ENCODE data around the gene CDK17. TPM values are rescaled to one million over a fixed set of nuclear protein-coding genes. Genes with fewer than 3 reads are reported as not detected.
A peak's percentile ranks its signal among the peaks of the same experiment; 100 is the strongest.
"Not testable (repeated sequence)": the region's sequence is repeated elsewhere in the genome, so short reads cannot be mapped to it uniquely, and the experiment has no call there.

The CDK17 gene
- total RNA-seq, 1 donor from 2014 or later: 47.1 TPM

DNA sequence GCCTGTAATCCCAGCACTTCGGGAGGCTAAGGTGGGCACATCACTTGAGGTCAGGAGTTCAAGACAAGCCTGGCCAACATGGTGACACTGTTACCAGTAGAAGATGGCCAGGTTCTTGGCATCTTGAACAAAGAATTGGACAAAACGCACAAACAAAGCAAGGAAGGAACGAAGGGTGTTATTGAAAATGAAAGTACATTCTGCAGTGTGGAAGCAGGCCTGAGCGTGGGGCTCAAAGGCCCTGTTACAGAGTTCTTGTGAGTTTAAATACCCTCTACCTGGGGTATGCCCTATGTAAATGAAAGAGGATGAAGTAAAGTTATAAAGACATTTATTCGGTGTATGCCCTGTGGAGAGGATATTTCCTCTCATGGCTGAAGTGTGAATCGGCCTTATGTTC lies 20.8 kb upstream of the CDK17 start:
- peaks cover 10% of the 10 kb centered on the region for H3K4me1 ChIP-seq
- H3K27ac ChIP-seq: no peak overlapping the region
- intact Hi-C loops (cut with DNase I): no loop called here
- H3K9me3 ChIP-seq: no peaks in the 10 kb centered on the region
- no peaks in the 10 kb centered on the region for H3K27me3 ChIP-seq
- DNase-seq (no peak), ATAC-seq (no peak)
- TF ChIP-seq, protein P1, sequence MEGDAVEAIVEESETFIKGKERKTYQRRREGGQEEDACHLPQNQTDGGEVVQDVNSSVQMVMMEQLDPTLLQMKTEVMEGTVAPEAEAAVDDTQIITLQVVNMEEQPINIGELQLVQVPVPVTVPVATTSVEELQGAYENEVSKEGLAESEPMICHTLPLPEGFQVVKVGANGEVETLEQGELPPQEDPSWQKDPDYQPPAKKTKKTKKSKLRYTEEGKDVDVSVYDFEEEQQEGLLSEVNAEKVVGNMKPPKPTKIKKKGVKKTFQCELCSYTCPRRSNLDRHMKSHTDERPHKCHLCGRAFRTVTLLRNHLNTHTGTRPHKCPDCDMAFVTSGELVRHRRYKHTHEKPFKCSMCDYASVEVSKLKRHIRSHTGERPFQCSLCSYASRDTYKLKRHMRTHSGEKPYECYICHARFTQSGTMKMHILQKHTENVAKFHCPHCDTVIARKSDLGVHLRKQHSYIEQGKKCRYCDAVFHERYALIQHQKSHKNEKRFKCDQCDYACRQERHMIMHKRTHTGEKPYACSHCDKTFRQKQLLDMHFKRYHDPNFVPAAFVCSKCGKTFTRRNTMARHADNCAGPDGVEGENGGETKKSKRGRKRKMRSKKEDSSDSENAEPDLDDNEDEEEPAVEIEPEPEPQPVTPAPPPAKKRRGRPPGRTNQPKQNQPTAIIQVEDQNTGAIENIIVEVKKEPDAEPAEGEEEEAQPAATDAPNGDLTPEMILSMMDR (IDR thresholded peaks at IDR 0.05): no peak
- H3K36me3 ChIP-seq: no peaks in the 10 kb centered on the region
- H3K4me3 ChIP-seq: peak overlapping the region; percentile 25

DNA sequence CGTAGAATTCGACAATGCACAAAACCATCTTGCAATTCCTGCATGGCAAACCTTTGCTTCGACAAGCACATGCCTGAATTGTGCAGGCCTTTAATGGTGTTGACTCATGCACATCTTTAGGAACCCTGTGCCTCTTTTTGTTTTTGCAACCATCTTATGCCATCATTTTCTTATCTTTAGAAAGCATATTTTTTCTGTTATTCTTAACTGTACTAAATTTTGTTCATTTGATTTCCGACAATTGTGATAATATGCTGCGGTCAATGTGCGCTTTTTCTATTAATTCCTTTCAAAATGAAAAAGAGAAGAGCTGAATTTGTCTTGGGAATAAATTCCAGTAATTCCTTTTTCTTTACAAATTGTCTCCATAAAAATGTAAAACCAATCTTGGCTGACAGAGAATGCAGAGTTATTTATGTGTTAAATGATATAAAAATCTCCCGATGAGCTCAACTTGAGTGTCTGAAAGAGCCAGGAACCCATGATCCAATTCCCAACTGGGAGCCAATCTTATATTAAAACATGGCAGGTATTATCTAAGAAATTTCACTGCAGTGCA lies 20.1 kb upstream of the CDK17 start:
- Histone ChIP-seq H3K27me3 (no peaks in the 10 kb centered on the region), H3K36me3 (no peaks in the 10 kb centered on the region), H3K4me1 (peaks cover 10% of the 10 kb centered on the region), H3K4me3 (no peak overlapping the region), H3K9me3 (no peaks in the 10 kb centered on the region), H3K27ac (no peak overlapping the region)
- TF ChIP-seq, protein P1 (IDR thresholded peaks at IDR 0.05): no peak
- intact Hi-C loops (cut with DNase I): no loop called here
- no peak for ATAC-seq
- DNase-seq: no peak

DNA sequence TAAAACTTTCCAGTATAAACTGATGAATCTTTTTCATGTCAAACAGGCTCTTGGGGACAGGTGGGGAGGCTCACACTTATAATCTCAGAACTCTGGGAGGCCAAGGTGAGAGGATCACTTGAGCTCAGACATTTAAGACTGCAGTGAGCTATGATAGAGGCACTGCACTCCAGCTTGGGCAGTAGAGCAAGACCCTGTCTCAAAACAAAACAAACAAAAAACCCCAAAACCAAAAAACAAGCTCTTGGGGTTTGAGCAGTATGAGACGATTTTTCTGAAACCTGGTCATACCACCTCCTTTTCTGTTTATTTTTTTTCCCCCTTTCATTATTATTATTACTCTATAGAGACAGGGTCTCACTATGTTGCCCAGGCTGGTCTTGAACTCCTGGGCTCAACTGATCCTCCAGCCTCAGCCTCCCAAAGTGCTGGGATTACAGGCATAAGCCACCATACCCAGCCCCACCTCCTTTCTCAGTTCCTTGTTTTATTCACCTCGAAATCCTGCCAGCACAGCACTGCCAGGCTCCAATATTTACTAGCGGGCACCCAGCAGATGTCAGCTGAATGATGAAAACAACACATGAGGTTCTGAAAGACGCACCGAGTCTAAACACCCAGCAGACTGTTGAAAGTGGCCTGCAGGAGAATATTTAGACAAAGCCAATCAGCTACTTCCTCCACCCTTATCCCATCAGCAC lies 19.5 kb upstream of the CDK17 start:
- Histone ChIP-seq H3K27me3 (no peaks in the 10 kb centered on the region), H3K36me3 (no peaks in the 10 kb centered on the region), H3K4me1 (peaks cover 10% of the 10 kb centered on the region), H3K27ac (no peak overlapping the region), H3K4me3 (no peak overlapping the region), H3K9me3 (no peaks in the 10 kb centered on the region)
- TF ChIP-seq, protein P1 (IDR thresholded peaks at IDR 0.05): no peak
- ATAC-seq: peak; percentile 44
- intact Hi-C loops (cut with DNase I): no loop called here
- DNase-seq: no peak

DNA sequence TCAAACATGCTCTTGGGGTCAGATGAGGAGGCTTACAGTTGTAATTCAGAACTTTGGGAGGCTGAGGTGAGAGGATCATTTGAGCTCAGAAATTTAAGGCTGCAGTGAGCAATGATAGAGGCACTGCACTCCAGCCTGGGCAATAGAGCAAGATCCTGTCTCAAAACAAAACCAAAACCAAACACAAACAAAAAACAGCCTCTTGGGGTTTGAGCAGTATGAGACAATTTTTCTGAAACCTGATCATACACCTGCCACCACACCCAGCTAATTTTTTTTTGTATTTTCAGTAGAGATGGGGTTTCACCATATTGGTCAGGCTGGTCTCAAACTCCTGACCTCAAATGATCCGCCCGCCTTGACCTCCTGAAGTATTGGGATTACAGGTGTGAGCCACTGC lies 17.4 kb upstream of the CDK17 start:
- ATAC-seq; H3K4me3 ChIP-seq; intact Hi-C loops (cut with DNase I): not testable (repeated sequence)

DNA sequence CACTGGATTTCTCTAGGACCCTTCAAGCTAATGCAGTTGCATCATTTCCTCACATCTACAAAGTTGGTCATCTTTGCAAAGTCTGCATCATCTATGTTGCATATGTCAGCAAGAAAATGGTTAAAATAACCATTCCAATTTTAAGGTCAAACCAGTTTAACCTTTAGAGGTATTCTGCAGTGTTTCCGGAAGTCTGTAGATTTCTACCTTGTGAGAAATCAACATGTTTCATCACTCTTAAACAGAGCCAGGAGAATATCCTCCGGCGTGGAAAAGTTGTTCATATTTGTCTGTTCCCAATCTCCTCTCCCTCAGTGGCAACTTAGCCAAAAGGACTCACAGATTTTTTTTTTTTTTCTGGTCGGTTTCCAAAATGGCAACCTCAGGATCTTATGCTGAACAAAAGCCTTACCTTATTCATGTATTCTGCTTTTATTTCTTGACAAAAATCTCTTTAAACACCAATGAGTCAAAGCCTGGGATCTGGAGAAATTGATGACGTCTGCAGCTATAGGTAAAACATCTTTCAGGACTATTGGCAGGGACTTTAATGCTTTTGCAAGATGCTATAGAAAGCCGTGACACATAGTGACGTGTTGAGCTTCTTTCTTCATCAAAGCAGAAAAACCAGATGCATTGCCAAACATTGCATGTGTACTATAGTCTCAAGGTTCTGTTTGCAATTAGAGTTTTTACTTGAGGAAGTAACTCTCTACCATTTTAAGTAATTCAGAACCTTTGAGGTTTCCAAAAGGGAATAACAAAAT lies 16.0 kb upstream of the CDK17 start:
- DNase-seq: no peak
- Histone ChIP-seq H3K4me1 (peaks cover 8% of the 10 kb centered on the region), H3K36me3 (no peaks in the 10 kb centered on the region), H3K27me3 (no peaks in the 10 kb centered on the region), H3K4me3 (no peak overlapping the region), H3K9me3 (no peaks in the 10 kb centered on the region), H3K27ac (no peak overlapping the region)
- ATAC-seq: peak; percentile 33
- TF ChIP-seq, protein P1 (IDR thresholded peaks at IDR 0.05): no peak
- intact Hi-C loops (cut with DNase I): no loop called here

More for the DNA sequence above, 17.4 kb upstream of the CDK17 start:
- H3K4me1 ChIP-seq, H3K27me3 ChIP-seq, H3K9me3 ChIP-seq, H3K36me3 ChIP-seq, H3K27ac ChIP-seq, DNase-seq: not testable (repeated sequence)

DNA sequence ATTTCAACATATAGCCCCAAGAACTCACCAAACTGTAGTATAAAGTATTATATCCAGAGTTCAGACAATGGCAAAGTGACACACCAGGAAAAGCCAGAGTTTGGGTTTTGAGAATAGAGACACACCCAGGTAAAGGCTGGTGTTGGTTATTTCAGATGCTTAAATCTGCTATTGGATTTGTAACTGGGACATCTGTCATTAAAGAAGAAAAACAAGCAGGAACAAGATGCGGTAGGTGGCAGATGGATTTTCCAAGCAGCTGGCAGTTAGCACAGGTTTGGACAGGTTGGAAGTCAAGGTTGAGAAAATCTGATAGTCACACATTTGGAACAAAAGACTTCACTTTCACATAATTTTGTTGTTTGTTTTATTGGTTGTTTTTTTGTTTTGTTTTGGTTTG lies 14.4 kb upstream of the CDK17 start:
- DNase-seq (no peak), ATAC-seq (no peak)
- no peak overlapping the region for H3K4me3 ChIP-seq
- no peaks in the 10 kb centered on the region for H3K9me3 ChIP-seq
- no peaks in the 10 kb centered on the region for H3K36me3 ChIP-seq
- intact Hi-C loops (cut with DNase I): no loop called here
- H3K4me1 ChIP-seq: no peaks in the 10 kb centered on the region
- H3K27ac ChIP-seq: no peak overlapping the region
- TF ChIP-seq, protein P1 (IDR thresholded peaks at IDR 0.05): no peak
- no peaks in the 10 kb centered on the region for H3K27me3 ChIP-seq

Data from upper lobe of right lung (tissue), 1 donor.